Activated naive CD8-positive, alpha-beta T cell treated with anti-CD3 and anti-CD28 coated beads for 36 hours (primary cell): ENCODE results near the gene MUC3A. TPM values are rescaled to one million over a fixed set of nuclear protein-coding genes. Genes with fewer than 3 reads are reported as not detected.

ENCODE experiments used
- DNase-seq: peaks from one replicate; pipeline ENCODE4 v3.0.0; 2021
- H3K27ac Mint-ChIP-seq: one replicate; pipeline ENCODE4 v1.8.0; 2022; ENCODE audit warnings: mild to moderate bottlenecking, moderate library complexity, mixed read lengths
- H3K27me3 Mint-ChIP-seq: one replicate; pipeline ENCODE4 v1.8.0; 2022; ENCODE audit warnings: mild to moderate bottlenecking, mixed read lengths
- H3K36me3 Mint-ChIP-seq: one replicate; pipeline ENCODE4 v1.8.0; 2021; ENCODE audit warnings: mild to moderate bottlenecking, mixed read lengths
- H3K4me1 Mint-ChIP-seq: one replicate; pipeline ENCODE4 v1.8.0; 2021; ENCODE audit warnings: mixed read lengths
- H3K4me3 Mint-ChIP-seq: one replicate; pipeline ENCODE4 v1.8.0; 2022; ENCODE audit warnings: mild to moderate bottlenecking, moderate library complexity, mixed read lengths
- H3K9me3 Mint-ChIP-seq: one replicate; pipeline ENCODE4 v1.8.0; 2022; ENCODE audit warnings: mixed read lengths
- total RNA-seq, 2 experiments: library from RNA; stranded (reverse); gene quantifications; one replicate each; pipeline ENCODE4 v1.2.3, GENCODE V29; 2021

MUC3A gene
- total RNA-seq, 2 experiments from 2014 or later = not detected

DNA sequence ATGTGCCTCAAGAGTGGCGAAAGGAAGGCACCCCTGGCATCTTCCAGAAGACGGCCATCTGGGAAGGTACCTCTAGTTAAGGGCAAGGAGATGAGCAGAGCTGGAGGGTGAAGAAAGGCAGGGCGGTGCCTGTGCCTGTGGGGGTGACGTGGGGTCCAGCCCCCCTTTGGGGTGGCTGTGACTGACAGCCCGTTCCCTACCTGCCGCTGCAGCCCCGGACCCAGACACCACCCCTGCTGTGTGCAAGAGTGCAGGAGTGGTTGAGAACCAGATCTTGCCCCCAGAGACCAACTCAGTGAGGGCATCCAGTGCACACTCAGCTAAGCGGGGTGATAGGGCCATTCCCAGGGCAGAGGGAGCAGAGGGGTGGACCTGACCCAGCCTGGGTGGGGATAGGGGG, 66.3 kb downstream of the MUC3A start:
- Mint-ChIP-seq H3K4me3 (no peak overlapping the region), H3K27ac (no peak overlapping the region), H3K9me3 (no peaks in the 10 kb centered on the region), H3K36me3 (no peaks in the 10 kb centered on the region), H3K4me1 (peaks cover 15% of the 10 kb centered on the region), H3K27me3 (no peaks in the 10 kb centered on the region)
- DNase-seq = no peak

DNA sequence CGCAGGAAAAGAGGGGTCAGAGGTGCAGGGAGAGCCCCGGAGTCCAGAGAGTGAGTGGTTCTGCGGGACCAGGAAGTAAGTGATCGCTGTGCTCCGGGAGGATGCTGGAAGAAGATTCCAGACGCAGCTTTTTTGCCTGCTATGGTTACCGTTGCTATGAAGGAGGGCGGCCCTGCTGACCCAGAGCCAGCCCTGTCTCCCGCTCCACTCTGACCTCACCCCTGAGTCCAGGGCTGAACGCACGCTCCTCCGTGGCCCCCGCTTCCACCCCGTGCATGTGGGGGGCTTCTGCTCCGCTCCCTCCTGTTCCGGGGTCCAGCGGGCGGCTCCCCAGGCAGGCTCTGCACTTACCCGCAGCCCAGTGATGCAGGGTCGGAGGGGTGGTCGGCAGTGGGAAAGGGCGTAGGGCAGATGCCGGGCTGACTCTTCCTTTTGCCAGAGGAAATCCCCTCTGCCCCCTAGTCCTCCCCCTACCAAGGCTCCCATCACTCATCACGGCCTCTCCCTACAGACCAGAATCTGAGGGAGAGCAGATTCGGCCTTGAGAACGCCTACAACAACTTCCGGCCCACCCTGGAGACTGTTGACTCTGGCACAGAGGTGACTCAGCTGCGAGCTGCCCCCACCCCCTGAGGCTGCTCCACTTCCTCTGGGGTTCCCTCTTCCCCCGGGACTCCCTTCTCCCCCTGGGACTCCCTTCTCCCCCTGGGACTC, 67.9 kb downstream of the MUC3A start:
- Mint-ChIP-seq H3K27ac (peak overlapping the region; percentile 62), H3K4me3 (peak overlapping the region; percentile 81), H3K4me1 (peaks cover 15% of the 10 kb centered on the region), H3K36me3 (no peaks in the 10 kb centered on the region), H3K9me3 (no peaks in the 10 kb centered on the region), H3K27me3 (peaks cover 5% of the 10 kb centered on the region)
- DNase-seq = peak; percentile 76

Other genes with a start within 250 kb of the MUC3A start
- gene POP7, start 243.4 kb upstream of the MUC3A start, total RNA-seq = 10 to 100 TPM; 84.5 to 85.6 TPM
- gene EPO, start 229.1 kb upstream of the MUC3A start, total RNA-seq = not detected
- gene ZAN, start 215.9 kb upstream of the MUC3A start, total RNA-seq = not detected
- 1 to 10 TPM; 2.5 to 2.9 TPM for gene EPHB4, start 122.0 kb upstream of the MUC3A start, total RNA-seq
- gene SLC12A9, start 96.8 kb upstream of the MUC3A start, total RNA-seq = 10 to 100 TPM; 13.4 to 14.6 TPM
- 10 to 100 TPM; 44.2 to 45.1 TPM for gene TRIP6, start 82.1 kb upstream of the MUC3A start, total RNA-seq
- gene SRRT, start 74.4 kb upstream of the MUC3A start, total RNA-seq = 100 to 1,000 TPM; 296 to 297 TPM
- 1 to 10 TPM; 1.7 to 2.3 TPM for gene UFSP1, start 59.8 kb upstream of the MUC3A start, total RNA-seq
- gene ACHE, start 53.6 kb upstream of the MUC3A start, total RNA-seq = under 1 TPM in 1 of 2 experiments, not detected in 1; 0.14 TPM
- gene MUC12, start 20.0 kb downstream of the MUC3A start, total RNA-seq = under 1 TPM in 1 of 2 experiments, not detected in 1; 0.66 TPM
- not detected for gene MUC17, start 70.5 kb downstream of the MUC3A start, total RNA-seq
- gene TRIM56, start 135.9 kb downstream of the MUC3A start, total RNA-seq = 10 to 100 TPM; 35.1 to 35.3 TPM
- under 1 TPM; 0.06 to 0.27 TPM for gene SERPINE1, start 177.6 kb downstream of the MUC3A start, total RNA-seq
- 10 to 100 TPM; 30.1 to 38.4 TPM for gene AP1S1, start 204.9 kb downstream of the MUC3A start, total RNA-seq
- not detected for gene VGF, start 216.0 kb downstream of the MUC3A start, total RNA-seq
- gene NAT16, start 230.8 kb downstream of the MUC3A start, total RNA-seq = not detected